Dermis microvascular lymphatic vessel endothelial cell (primary cell): ENCODE measurements around the gene TTBK2. TPM values are rescaled to one million over a fixed set of nuclear protein-coding genes. Genes with fewer than 3 reads are reported as not detected.
"Not testable (repeated sequence)": the region's sequence is repeated elsewhere in the genome, so short reads cannot be mapped to it uniquely, and the experiment has no call there.

Source experiments
- DNase-seq, 2 donors: peaks; one replicate each; pipeline versions ENCODE4 v3.0.0 to v3.0.0-alpha.2; 2010; ENCODE audit warnings: low read depth in 2 of 2
- total RNA-seq: library from RNA; depleted of rRNA; stranded (reverse); fragments of >200 nt; gene quantifications from 2 replicates; pipeline ENCODE4 v1.2.1, GENCODE V29; 2014

The TTBK2 gene
- total RNA-seq, 1 donor from 2014 or later = 7.1 TPM

- DNase-seq = not testable (repeated sequence)
Observed at GRCh38 chr15:42764154-42764731, 156.3 kb downstream of the TTBK2 start.

GRCh38 chr15:42761813-42762212, 158.8 kb downstream of the TTBK2 start:
- not testable (repeated sequence) for DNase-seq

- DNase-seq = no peak
Observed at GRCh38 chr15:42760759-42761158, 159.8 kb downstream of the TTBK2 start.

GRCh38 chr15:42759093-42759492, 161.5 kb downstream of the TTBK2 start:
- no peak for DNase-seq

GRCh38 chr15:42750306-42750705, 170.3 kb downstream of the TTBK2 start:
- no peak for DNase-seq

GRCh38 chr15:42749266-42749665, 171.3 kb downstream of the TTBK2 start:
- DNase-seq = no peak

GRCh38 chr15:42744195-42744594, 176.4 kb downstream of the TTBK2 start:
- no peak for DNase-seq

GRCh38 chr15:42742149-42742548, 178.4 kb downstream of the TTBK2 start:
- DNase-seq = no peak

- no peak for DNase-seq
Observed at GRCh38 chr15:42741710-42742109, 178.9 kb downstream of the TTBK2 start.

GRCh38 chr15:42737529-42738328, 182.8 kb downstream of the TTBK2 start:
- DNase-seq = no peak

GRCh38 chr15:42736793-42737528, 183.6 kb downstream of the TTBK2 start, which contains the start of gene CDAN1:
Gene CDAN1, minus strand, starts transcription at chr15:42737128. Its CDS starts 26 bp downstream, at chr15:42737102.
- DNase-seq = peak; percentile 33 to 84

GRCh38 chr15:42736178-42736792, 184.3 kb downstream of the TTBK2 start:
- peak in 1 of 2 donors; percentile 26 for DNase-seq

- no peak for DNase-seq
Observed at GRCh38 chr15:42735382-42736165, 185.0 kb downstream of the TTBK2 start.

- DNase-seq = no peak
Observed at GRCh38 chr15:42734076-42734672, 186.4 kb downstream of the TTBK2 start.

- DNase-seq = no peak
Observed at GRCh38 chr15:42733027-42733426, 187.6 kb downstream of the TTBK2 start.

GRCh38 chr15:42732095-42732827, 188.3 kb downstream of the TTBK2 start:
- no peak for DNase-seq

- no peak for DNase-seq
Observed at GRCh38 chr15:42731461-42731860, 189.1 kb downstream of the TTBK2 start.

GRCh38 chr15:42730536-42730935, 190.0 kb downstream of the TTBK2 start:
- DNase-seq = no peak

- no peak for DNase-seq
Observed at GRCh38 chr15:42730135-42730534, 190.4 kb downstream of the TTBK2 start.

GRCh38 chr15:42729409-42729808, 191.2 kb downstream of the TTBK2 start:
- DNase-seq = no peak
